ENCODE measurements around the gene ACIN1. TPM values are rescaled to one million over a fixed set of nuclear protein-coding genes. Genes with fewer than 3 reads are reported as not detected.

The ACIN1 gene
- total RNA-seq, 1 experiment from 2014 or later, result 179 TPM

DNA sequence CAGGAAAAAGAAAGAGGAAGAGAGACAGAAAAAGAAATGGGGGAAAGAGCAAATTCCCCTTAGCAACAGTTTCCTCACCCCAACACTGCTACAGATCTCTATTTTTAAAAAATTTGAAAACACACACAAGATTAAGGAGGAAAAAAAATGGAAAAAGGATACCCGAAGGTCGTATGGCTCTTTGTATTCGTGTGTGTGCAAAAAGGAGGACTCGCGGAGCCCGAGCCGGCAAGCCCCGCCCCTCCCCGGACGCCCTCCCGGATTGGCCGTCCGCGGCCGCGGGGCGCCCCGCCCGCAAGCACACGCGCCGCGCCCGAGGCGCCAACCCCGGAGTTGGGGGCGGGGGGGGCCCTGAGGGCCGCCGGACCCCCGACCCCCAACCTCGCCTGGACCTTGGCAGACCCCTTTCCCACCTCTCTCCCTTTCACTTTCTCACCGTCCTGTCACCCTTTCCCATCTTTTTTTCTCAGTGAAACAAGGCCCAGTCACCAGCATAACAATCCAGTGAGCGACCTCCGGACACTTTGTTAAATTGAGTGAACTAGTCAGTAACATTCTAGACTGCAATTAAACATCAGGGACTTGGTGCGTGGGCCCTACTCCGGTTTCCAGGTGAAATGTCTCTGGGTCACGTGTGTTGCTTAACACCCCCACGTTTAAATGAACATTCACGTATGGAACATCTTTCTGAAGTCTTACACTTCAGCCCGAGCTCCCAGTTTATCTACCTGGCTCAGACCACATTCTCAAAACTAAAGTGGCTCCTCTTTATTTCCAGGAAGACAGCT lies 84.8 kb downstream of the ACIN1 start, which contains the start of gene C14orf93:
Gene C14orf93, minus strand, starts transcription at position 205 of the 788 bp plus-strand sequence. CDS start 11,120 bp downstream, outside the sequence.
- H3K4me1 ChIP-seq (ENCODE audit: control insufficient read depth in 1 of 2, insufficient read depth in 2 of 2, low read length in 2 of 2), result peaks cover 26 to 59% of the 10 kb centered on the region in 2 experiments
- peak within 1 kb of the TSS; percentile 72 for H3K4me2 ChIP-seq (ENCODE audit: low read length)
- no peaks in the 10 kb centered on the region for H3K9me2 ChIP-seq (ENCODE audit: insufficient read depth)
- ChIA-PET POLR2A (interaction anchor here (0.9 to 1.2 kb wide), 2 partner anchors 17 to 282 kb away, joined by 3 to 6 read pairs; no protein-coding TSS in a partner anchor), CTCF (interaction anchor here (0.9 to 2.5 kb wide), 2 partner anchors 15 to 111 kb away, joined by 4 to 12 read pairs; no protein-coding TSS in a partner anchor), RAD21 (ENCODE audit: low non-redundant PET in 1 of 2, low total read pairs in 2 of 2, uncharacterized antibody in 2 of 2, unreplicated experiment in 2 of 2) (no interaction called here)
- ATAC-seq, result peak; percentile 48
- H3K9ac ChIP-seq (ENCODE audit: low read length), result peak within 1 kb of the TSS; percentile 69
- H3K9me3 ChIP-seq (ENCODE audit: control insufficient read depth in 1 of 2, insufficient read depth in 1 of 2, low read depth in 1 of 2, low read length in 2 of 2), result no peaks in the 10 kb centered on the region
- DNase-seq (ENCODE audit: low read depth, low spot score), result no peak
- no TSS peak for BruUV-seq (replicated peaks)
- peak within 1 kb of the TSS; percentile 87 for H3K27ac ChIP-seq (ENCODE audit: low read depth, low read length)
- intact Hi-C loops (cut with micrococcal nuclease), result loop anchor here (5.0 kb wide), 1 partner anchor 47 kb away; the partner anchor contains the start of gene CDH24
- no peaks in the 10 kb centered on the region for H3K27me3 ChIP-seq (ENCODE audit: insufficient read depth, low read length)
- no peaks in the 10 kb centered on the region for H4K20me1 ChIP-seq (ENCODE audit: insufficient read depth)
- no peaks in the 10 kb centered on the region for H3K36me3 ChIP-seq (ENCODE audit: control insufficient read depth in 1 of 2, insufficient read depth in 2 of 2, low read length in 2 of 2)
- H2AFZ ChIP-seq (ENCODE audit: low read depth, low read length, poor library complexity, severe bottlenecking), result peak within 1 kb of the TSS; percentile 54
- no peaks in the 10 kb centered on the region for H3K79me2 ChIP-seq (ENCODE audit: insufficient read depth, low read length)
- peak within 1 kb of the TSS; percentile 42 to 57 for H3K4me3 ChIP-seq (replicated peaks in 1 of 2; ENCODE audit: low read depth in 1 of 2, low read length in 2 of 2)
- TF ChIP-seq SRF (IDR thresholded peaks at IDR 0.05; ENCODE audit: low read depth) (no peak), RAD21 (IDR thresholded peaks at IDR 0.05; ENCODE audit: low read depth) (no peak), SIN3A (IDR thresholded peaks at IDR 0.05; ENCODE audit: low read depth) (no peak; the same call in 1 of the 2 replicates), ELF1 (IDR thresholded peaks at IDR 0.05; ENCODE audit: borderline replicate concordance, low read depth) (no peak), CEBPB (IDR thresholded peaks at IDR 0.05; ENCODE audit: low read depth) (no peak), EGR1 (IDR thresholded peaks at IDR 0.05; ENCODE audit: low read depth) (peak; percentile 42; the same call in 1 of the 2 replicates), SP1 (IDR thresholded peaks at IDR 0.05; ENCODE audit: low read depth) (no peak), EZH2 (IDR thresholded peaks at IDR 0.05) (no peak), CBX3 (IDR thresholded peaks at IDR 0.05; ENCODE audit: low read depth) (0 out of 2 replicates have a peak, but pooled peaks have one; percentile 18), ZNF274 (IDR thresholded peaks at IDR 0.05; ENCODE audit: low read depth, low read length) (no peak), ZFX (IDR thresholded peaks at IDR 0.05) (no peak; the same call in 1 of the 2 replicates), YY1 (IDR thresholded peaks at IDR 0.05; ENCODE audit: extremely low read depth, insufficient replicate concordance, low read depth, low read length) (no peak), FOSL1 (IDR thresholded peaks at IDR 0.05; ENCODE audit: low read depth) (no peak), JUND (IDR thresholded peaks at IDR 0.05) (no peak), EZH2phosphoT487 (IDR thresholded peaks at IDR 0.05; ENCODE audit: borderline replicate concordance) (no peak)
- TF ChIP-seq, protein P1, sequence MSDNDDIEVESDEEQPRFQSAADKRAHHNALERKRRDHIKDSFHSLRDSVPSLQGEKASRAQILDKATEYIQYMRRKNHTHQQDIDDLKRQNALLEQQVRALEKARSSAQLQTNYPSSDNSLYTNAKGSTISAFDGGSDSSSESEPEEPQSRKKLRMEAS (IDR thresholded peaks at IDR 0.05), result peak; percentile 49
- TF ChIP-seq, protein P2, sequence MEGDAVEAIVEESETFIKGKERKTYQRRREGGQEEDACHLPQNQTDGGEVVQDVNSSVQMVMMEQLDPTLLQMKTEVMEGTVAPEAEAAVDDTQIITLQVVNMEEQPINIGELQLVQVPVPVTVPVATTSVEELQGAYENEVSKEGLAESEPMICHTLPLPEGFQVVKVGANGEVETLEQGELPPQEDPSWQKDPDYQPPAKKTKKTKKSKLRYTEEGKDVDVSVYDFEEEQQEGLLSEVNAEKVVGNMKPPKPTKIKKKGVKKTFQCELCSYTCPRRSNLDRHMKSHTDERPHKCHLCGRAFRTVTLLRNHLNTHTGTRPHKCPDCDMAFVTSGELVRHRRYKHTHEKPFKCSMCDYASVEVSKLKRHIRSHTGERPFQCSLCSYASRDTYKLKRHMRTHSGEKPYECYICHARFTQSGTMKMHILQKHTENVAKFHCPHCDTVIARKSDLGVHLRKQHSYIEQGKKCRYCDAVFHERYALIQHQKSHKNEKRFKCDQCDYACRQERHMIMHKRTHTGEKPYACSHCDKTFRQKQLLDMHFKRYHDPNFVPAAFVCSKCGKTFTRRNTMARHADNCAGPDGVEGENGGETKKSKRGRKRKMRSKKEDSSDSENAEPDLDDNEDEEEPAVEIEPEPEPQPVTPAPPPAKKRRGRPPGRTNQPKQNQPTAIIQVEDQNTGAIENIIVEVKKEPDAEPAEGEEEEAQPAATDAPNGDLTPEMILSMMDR (IDR thresholded peaks at IDR 0.05 in 2 of 3, conservative IDR thresholded peaks at IDR 0.05 in 1 of 3; ENCODE audit: borderline replicate concordance in 1 of 3, insufficient read depth in 1 of 3, low read depth in 2 of 3, low read length in 2 of 3), result no peak
- TF ChIP-seq, protein P3, sequence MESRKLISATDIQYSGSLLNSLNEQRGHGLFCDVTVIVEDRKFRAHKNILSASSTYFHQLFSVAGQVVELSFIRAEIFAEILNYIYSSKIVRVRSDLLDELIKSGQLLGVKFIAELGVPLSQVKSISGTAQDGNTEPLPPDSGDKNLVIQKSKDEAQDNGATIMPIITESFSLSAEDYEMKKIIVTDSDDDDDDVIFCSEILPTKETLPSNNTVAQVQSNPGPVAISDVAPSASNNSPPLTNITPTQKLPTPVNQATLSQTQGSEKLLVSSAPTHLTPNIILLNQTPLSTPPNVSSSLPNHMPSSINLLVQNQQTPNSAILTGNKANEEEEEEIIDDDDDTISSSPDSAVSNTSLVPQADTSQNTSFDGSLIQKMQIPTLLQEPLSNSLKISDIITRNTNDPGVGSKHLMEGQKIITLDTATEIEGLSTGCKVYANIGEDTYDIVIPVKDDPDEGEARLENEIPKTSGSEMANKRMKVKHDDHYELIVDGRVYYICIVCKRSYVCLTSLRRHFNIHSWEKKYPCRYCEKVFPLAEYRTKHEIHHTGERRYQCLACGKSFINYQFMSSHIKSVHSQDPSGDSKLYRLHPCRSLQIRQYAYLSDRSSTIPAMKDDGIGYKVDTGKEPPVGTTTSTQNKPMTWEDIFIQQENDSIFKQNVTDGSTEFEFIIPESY (IDR thresholded peaks at IDR 0.05; ENCODE audit: extremely low read depth, insufficient replicate concordance, low read length), result no peak
- TF ChIP-seq, protein P4, sequence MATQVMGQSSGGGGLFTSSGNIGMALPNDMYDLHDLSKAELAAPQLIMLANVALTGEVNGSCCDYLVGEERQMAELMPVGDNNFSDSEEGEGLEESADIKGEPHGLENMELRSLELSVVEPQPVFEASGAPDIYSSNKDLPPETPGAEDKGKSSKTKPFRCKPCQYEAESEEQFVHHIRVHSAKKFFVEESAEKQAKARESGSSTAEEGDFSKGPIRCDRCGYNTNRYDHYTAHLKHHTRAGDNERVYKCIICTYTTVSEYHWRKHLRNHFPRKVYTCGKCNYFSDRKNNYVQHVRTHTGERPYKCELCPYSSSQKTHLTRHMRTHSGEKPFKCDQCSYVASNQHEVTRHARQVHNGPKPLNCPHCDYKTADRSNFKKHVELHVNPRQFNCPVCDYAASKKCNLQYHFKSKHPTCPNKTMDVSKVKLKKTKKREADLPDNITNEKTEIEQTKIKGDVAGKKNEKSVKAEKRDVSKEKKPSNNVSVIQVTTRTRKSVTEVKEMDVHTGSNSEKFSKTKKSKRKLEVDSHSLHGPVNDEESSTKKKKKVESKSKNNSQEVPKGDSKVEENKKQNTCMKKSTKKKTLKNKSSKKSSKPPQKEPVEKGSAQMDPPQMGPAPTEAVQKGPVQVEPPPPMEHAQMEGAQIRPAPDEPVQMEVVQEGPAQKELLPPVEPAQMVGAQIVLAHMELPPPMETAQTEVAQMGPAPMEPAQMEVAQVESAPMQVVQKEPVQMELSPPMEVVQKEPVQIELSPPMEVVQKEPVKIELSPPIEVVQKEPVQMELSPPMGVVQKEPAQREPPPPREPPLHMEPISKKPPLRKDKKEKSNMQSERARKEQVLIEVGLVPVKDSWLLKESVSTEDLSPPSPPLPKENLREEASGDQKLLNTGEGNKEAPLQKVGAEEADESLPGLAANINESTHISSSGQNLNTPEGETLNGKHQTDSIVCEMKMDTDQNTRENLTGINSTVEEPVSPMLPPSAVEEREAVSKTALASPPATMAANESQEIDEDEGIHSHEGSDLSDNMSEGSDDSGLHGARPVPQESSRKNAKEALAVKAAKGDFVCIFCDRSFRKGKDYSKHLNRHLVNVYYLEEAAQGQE (IDR thresholded peaks at IDR 0.05; ENCODE audit: low read depth), result no peak

Measured in HCT116 (cell line).